GM12801 (cell line): ENCODE data around the gene CIDEC.

ENCODE experiments used
- CTCF ChIP-seq: IDR thresholded peaks from one replicate; pipeline ENCODE4 v1.5.1; 2011; ENCODE audit warnings: control low read depth; ENCODE audit not compliant: insufficient read length; ENCODE audit errors: extremely low read depth

CIDEC gene

GRCh38 chr3:9864200-9864927, 15.7 kb downstream of the CIDEC start:
- TF ChIP-seq CTCF = no peak

GRCh38 chr3:9863058-9863772, 16.8 kb downstream of the CIDEC start:
- TF ChIP-seq CTCF = no peak

GRCh38 chr3:9862391-9863057, 17.5 kb downstream of the CIDEC start:
- TF ChIP-seq CTCF = no peak

- TF ChIP-seq CTCF = no peak
Measured at GRCh38 chr3:9861626-9862130, 18.4 kb downstream of the CIDEC start.

GRCh38 chr3:9861201-9861600, 18.9 kb downstream of the CIDEC start:
- TF ChIP-seq CTCF = no peak

GRCh38 chr3:9859530-9860025, 20.5 kb downstream of the CIDEC start:
- no peak for TF ChIP-seq CTCF

GRCh38 chr3:9855594-9855993, 24.5 kb downstream of the CIDEC start:
- no peak for TF ChIP-seq CTCF
